ENCODE measurements around the gene USP48. TPM values are rescaled to one million over a fixed set of nuclear protein-coding genes. Genes with fewer than 3 reads are reported as not detected.

The USP48 gene
- total and polyA plus RNA-seq, 2 of the 4 experiments (the other 2 are of a cell fraction), result 24.7 to 25.0 TPM

DNA sequence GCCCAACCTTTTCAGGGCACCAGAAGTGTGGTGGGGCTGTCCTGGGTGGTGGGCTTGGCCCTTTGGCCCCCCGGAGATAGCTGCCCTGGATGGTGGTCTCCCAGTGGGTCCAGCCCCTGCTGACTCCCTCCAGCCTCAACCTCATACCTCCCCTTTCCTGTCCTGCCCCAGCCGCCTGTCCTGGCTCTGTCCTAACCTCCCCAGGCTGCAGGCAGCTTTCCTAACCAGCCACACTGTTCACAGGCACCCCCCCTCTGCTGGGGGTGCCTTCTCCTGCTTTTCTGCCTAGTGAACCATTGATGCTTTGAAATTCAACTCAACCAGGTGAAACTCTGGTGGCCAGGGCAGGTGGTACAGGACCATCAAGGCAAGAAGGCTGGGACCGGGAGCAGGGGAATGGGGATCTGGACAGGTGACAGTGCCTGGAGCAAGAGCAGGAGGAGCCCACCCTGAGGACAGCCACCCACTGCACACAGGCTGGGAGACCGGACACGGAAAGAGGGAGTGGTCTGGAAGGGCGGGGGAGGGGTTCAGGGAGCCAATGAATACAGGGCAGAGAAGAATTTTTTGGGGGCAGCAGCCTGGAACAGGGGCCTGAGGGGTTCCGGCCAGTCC lies 149.7 kb downstream of the USP48 start:
- Histone ChIP-seq H2BK15ac (ENCODE audit: low read depth, low read length) (no peak overlapping the region), H2BK20ac (ENCODE audit: low read depth, low read length) (no peak overlapping the region), H2AFZ (replicated peaks; ENCODE audit: low read length, poor library complexity) (no peak overlapping the region), H2AK5ac (ENCODE audit: low read depth, low read length) (no peak overlapping the region), H3K9me3 (ENCODE audit: control insufficient read depth, insufficient read depth, low read length) (no peaks in the 10 kb centered on the region), H2BK5ac (ENCODE audit: low read depth, low read length, poor library complexity, severe bottlenecking) (no peak overlapping the region), H3K9ac (ENCODE audit: low read depth, low read length) (no peak overlapping the region), H2AK9ac (replicated peaks; ENCODE audit: low read depth, low read length, poor library complexity) (no peak overlapping the region), H4K91ac (ENCODE audit: insufficient read depth, low read depth, low read length) (no peak overlapping the region), H3K56ac (ENCODE audit: extremely low read depth, insufficient read depth, low read length) (no peak overlapping the region), H2BK120ac (ENCODE audit: low read depth, low read length) (no peak overlapping the region), H3K79me1 (ENCODE audit: low read depth in 1 of 2, low read length in 2 of 2) (no peaks in the 10 kb centered on the region), H3K4me1 (ENCODE audit: control insufficient read depth, insufficient read depth, low read length) (peaks cover 3% of the 10 kb centered on the region; the same call in 1 of the 2 replicates), H3K9me1 (ENCODE audit: insufficient read depth, low read length) (no peaks in the 10 kb centered on the region), H3K27me3 (ENCODE audit: control insufficient read depth, insufficient read depth, low read length) (peaks cover 64% of the 10 kb centered on the region), H4K8ac (ENCODE audit: low read depth in 2 of 2, low read length in 2 of 2) (no peak overlapping the region), H3K4me2 (ENCODE audit: low read depth, low read length) (no peak overlapping the region), H4K5ac (ENCODE audit: low read depth, low read length) (no peak overlapping the region), H3K36me3 (ENCODE audit: control insufficient read depth, insufficient read depth, low read length) (no peaks in the 10 kb centered on the region), H3K18ac (ENCODE audit: low read depth, low read length) (no peak overlapping the region), H3K4ac (ENCODE audit: low read depth, low read length) (no peak overlapping the region), H4K20me1 (ENCODE audit: insufficient read depth, low read length) (no peaks in the 10 kb centered on the region; the same call in 1 of the 2 replicates), H3K23ac (ENCODE audit: low read depth, low read length) (no peak overlapping the region), H3K14ac (replicated peaks; ENCODE audit: low read depth, low read length) (no peak overlapping the region), H3K4me3 (ENCODE audit: insufficient read depth, low read depth, low read length) (no peak overlapping the region), H3K27ac (ENCODE audit: insufficient read depth, low read length) (no peak overlapping the region)
- dilution Hi-C loops (cut with HindIII; ENCODE audit: low sequenced_read_pairs, unreplicated experiment), result no loop called here
- ATAC-seq (ENCODE audit: low read depth), result no peak
- no TSS peak for BruUV-seq (replicated peaks)
- ChIA-PET POLR2A (ENCODE audit: unreplicated experiment) (no interaction called here), CTCF (no interaction called here)
- DNase-seq, result no peak
- TF ChIP-seq, protein P1, sequence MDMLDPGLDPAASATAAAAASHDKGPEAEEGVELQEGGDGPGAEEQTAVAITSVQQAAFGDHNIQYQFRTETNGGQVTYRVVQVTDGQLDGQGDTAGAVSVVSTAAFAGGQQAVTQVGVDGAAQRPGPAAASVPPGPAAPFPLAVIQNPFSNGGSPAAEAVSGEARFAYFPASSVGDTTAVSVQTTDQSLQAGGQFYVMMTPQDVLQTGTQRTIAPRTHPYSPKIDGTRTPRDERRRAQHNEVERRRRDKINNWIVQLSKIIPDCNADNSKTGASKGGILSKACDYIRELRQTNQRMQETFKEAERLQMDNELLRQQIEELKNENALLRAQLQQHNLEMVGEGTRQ (IDR thresholded peaks at IDR 0.05; ENCODE audit: low read depth, low read length), result no peak
- TF ChIP-seq CHD1 (IDR thresholded peaks at IDR 0.05; ENCODE audit: low read depth, low read length), result no peak
- no peak for TF ChIP-seq RFX5 (IDR thresholded peaks at IDR 0.05; ENCODE audit: low read depth, low read length)
- TF ChIP-seq NFE2L2 (IDR thresholded peaks at IDR 0.05; ENCODE audit: low read depth, low read length), result no peak
- TF ChIP-seq, protein P2, sequence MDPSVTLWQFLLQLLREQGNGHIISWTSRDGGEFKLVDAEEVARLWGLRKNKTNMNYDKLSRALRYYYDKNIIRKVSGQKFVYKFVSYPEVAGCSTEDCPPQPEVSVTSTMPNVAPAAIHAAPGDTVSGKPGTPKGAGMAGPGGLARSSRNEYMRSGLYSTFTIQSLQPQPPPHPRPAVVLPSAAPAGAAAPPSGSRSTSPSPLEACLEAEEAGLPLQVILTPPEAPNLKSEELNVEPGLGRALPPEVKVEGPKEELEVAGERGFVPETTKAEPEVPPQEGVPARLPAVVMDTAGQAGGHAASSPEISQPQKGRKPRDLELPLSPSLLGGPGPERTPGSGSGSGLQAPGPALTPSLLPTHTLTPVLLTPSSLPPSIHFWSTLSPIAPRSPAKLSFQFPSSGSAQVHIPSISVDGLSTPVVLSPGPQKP (IDR thresholded peaks at IDR 0.05; ENCODE audit: borderline replicate concordance, low read depth, low read length), result no peak
- TF ChIP-seq RAD21 (IDR thresholded peaks at IDR 0.05; ENCODE audit: low read length), result no peak
- TF ChIP-seq CEBPB (IDR thresholded peaks at IDR 0.05; ENCODE audit: low read depth, low read length), result no peak
- no peak for TF ChIP-seq FOS (IDR thresholded peaks at IDR 0.05; ENCODE audit: low read depth, low read length)
- TF ChIP-seq SMC3 (IDR thresholded peaks at IDR 0.05; ENCODE audit: low read depth, low read length), result no peak
- TF ChIP-seq, protein P3, sequence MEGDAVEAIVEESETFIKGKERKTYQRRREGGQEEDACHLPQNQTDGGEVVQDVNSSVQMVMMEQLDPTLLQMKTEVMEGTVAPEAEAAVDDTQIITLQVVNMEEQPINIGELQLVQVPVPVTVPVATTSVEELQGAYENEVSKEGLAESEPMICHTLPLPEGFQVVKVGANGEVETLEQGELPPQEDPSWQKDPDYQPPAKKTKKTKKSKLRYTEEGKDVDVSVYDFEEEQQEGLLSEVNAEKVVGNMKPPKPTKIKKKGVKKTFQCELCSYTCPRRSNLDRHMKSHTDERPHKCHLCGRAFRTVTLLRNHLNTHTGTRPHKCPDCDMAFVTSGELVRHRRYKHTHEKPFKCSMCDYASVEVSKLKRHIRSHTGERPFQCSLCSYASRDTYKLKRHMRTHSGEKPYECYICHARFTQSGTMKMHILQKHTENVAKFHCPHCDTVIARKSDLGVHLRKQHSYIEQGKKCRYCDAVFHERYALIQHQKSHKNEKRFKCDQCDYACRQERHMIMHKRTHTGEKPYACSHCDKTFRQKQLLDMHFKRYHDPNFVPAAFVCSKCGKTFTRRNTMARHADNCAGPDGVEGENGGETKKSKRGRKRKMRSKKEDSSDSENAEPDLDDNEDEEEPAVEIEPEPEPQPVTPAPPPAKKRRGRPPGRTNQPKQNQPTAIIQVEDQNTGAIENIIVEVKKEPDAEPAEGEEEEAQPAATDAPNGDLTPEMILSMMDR (conservative IDR thresholded peaks at IDR 0.05; ENCODE audit: low read depth, low read length), result no peak
- no peak for TF ChIP-seq RCOR1 (IDR thresholded peaks at IDR 0.05; ENCODE audit: insufficient replicate concordance, low read length)
- TF ChIP-seq MXI1 (IDR thresholded peaks at IDR 0.05; ENCODE audit: borderline replicate concordance, low read depth, low read length), result no peak
- TF ChIP-seq BHLHE40 (IDR thresholded peaks at IDR 0.05; ENCODE audit: low read depth, low read length), result no peak
- no peak for TF ChIP-seq MAFK (IDR thresholded peaks at IDR 0.05; ENCODE audit: low read depth, low read length)
- TF ChIP-seq MAZ (IDR thresholded peaks at IDR 0.05; ENCODE audit: borderline replicate concordance, low read depth, low read length), result no peak
- no peak for TF ChIP-seq POLR2A (IDR thresholded peaks at IDR 0.05; ENCODE audit: low read depth, low read length)
- in situ Hi-C loops (cut with MboI; ENCODE audit: low sequenced_read_pairs), result no loop called here
- WGBS, 2 experiments (ENCODE audit: extremely low coverage in 2 of 2, insufficient read length in 1 of 2), result no CpG with 5 or more reads among the region's 7 CpGs
- intact Hi-C loops (cut with micrococcal nuclease), result no loop called here

Data from IMR-90 (cell line).